Activated CD4-positive, alpha-beta T cell treated with anti-CD3 and anti-CD28 coated beads for 36 hours (primary cell): Measurements from ENCODE around the gene MYBPH. TPM values are rescaled to one million over a fixed set of nuclear protein-coding genes. Genes with fewer than 3 reads are reported as not detected.
A peak's percentile ranks its signal among the peaks of the same experiment; 100 is the strongest.

Experiments used
- ATAC-seq: fragments of 200-7000 bp; cut with Tn5 transposase; one replicate; pipeline ENCODE4 v1.10.0; 2021; ENCODE audit warnings: mild to moderate bottlenecking, moderate library complexity
- CTCF ChIA-PET: fragments of 350-600 bp; sonication (Branson Sonifier 250); formaldehyde crosslinking; loops from one replicate; lab custom pipeline; 2021; ENCODE audit warnings: antibody characterized with exemption; lab: Charles Lee
- POLR2A ChIA-PET: fragments of 350-600 bp; sonication (Branson Sonifier 250); formaldehyde crosslinking; loops from one replicate; lab custom pipeline; 2021; ENCODE audit warnings: antibody characterized with exemption, inconsistent platforms; lab: Charles Lee
- DNase-seq: peaks from one replicate; pipeline ENCODE4 v3.0.0-alpha.2; 2020
- H3K27ac Mint-ChIP-seq: one replicate; pipeline ENCODE4 v1.8.0; 2021; ENCODE audit warnings: mixed read lengths
- H3K27me3 Mint-ChIP-seq: one replicate; pipeline ENCODE4 v1.8.0; 2021; ENCODE audit warnings: mixed read lengths
- H3K36me3 Mint-ChIP-seq: one replicate; pipeline ENCODE4 v1.8.0; 2021; ENCODE audit warnings: low read depth, mixed read lengths
- H3K4me1 Mint-ChIP-seq: one replicate; pipeline ENCODE4 v1.8.0; 2021; ENCODE audit warnings: mixed read lengths
- H3K4me3 Mint-ChIP-seq: one replicate; pipeline ENCODE4 v1.8.0; 2021; ENCODE audit warnings: mild to moderate bottlenecking, moderate library complexity, mixed read lengths
- H3K9me3 Mint-ChIP-seq: one replicate; pipeline ENCODE4 v1.8.0; 2021; ENCODE audit warnings: low read depth, mixed read lengths
- intact Hi-C, 2 experiments: fragments of 100-400 bp; cut with DNase I in 1 of 2; cut with micrococcal nuclease in 1 of 2; formaldehyde crosslinking; loops; one replicate each; pipeline versions ENCODE4 v1.14.2 to v1.15.1; 2022 to 2024; cut with DNase I, micrococcal nuclease
- total RNA-seq, 2 experiments: library from RNA; stranded (reverse); gene quantifications; one replicate each; pipeline ENCODE4 v1.2.3, GENCODE V29; 2021

The MYBPH gene
- total RNA-seq, 2 experiments from 2014 or later, result not detected

DNA sequence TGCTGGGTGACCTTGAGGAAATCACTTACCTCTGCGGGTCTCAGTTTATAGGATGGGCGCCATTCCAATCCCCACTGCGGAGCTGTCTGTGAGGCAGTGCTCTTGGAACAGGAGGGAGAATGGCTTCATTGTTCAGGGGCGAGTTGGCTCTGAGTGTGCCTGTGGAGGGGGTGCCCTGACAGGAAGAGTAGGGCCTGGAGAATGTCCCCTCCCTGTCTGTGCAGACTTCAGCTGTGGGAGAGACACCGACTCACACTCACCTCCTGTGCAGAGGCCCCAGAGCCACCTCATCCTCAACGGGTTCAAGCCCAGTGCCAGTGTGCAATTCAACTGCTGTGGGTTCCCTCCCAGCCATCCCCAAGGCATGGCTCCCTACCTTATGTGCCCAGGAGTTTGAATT lies 31.0 kb downstream of the MYBPH start:
- no peaks in the 10 kb centered on the region for H3K27me3 Mint-ChIP-seq
- ATAC-seq (no peak), DNase-seq (no peak)
- H3K9me3 Mint-ChIP-seq, result peaks cover 2% of the 10 kb centered on the region
- no peaks in the 10 kb centered on the region for H3K36me3 Mint-ChIP-seq
- CTCF ChIA-PET, result no interaction called here
- no peak overlapping the region for H3K27ac Mint-ChIP-seq
- POLR2A ChIA-PET, result no interaction called here
- no peaks in the 10 kb centered on the region for H3K4me1 Mint-ChIP-seq
- intact Hi-C loops, result no loop called here
- no peak overlapping the region for H3K4me3 Mint-ChIP-seq

DNA sequence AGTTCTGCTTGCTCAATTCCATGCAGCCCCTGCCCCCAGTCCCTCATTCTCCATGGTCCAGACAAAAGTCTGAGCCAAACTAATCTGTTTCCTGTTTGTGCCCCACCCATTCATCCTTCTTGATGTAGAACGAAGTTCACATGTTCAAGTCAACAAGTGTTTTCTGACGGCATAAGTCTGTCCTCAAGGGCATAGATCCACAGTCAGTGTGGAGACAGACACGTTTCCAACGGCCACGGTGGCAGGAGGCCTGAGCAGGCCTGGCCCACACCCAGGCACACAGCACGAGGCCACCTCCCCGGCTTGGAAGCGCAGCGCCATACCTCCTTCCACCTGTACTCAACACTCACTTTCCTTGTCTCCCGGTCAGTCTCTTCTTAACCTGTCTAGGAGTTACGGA lies 32.0 kb downstream of the MYBPH start:
- intact Hi-C loops, result no loop called here
- H3K4me3 Mint-ChIP-seq, result no peak overlapping the region
- ATAC-seq, result no peak
- H3K36me3 Mint-ChIP-seq, result no peaks in the 10 kb centered on the region
- no peak overlapping the region for H3K27ac Mint-ChIP-seq
- H3K4me1 Mint-ChIP-seq, result no peaks in the 10 kb centered on the region
- DNase-seq, result no peak
- peaks cover 2% of the 10 kb centered on the region for H3K9me3 Mint-ChIP-seq
- H3K27me3 Mint-ChIP-seq, result no peaks in the 10 kb centered on the region
- ChIA-PET CTCF (no interaction called here), POLR2A (no interaction called here)

DNA sequence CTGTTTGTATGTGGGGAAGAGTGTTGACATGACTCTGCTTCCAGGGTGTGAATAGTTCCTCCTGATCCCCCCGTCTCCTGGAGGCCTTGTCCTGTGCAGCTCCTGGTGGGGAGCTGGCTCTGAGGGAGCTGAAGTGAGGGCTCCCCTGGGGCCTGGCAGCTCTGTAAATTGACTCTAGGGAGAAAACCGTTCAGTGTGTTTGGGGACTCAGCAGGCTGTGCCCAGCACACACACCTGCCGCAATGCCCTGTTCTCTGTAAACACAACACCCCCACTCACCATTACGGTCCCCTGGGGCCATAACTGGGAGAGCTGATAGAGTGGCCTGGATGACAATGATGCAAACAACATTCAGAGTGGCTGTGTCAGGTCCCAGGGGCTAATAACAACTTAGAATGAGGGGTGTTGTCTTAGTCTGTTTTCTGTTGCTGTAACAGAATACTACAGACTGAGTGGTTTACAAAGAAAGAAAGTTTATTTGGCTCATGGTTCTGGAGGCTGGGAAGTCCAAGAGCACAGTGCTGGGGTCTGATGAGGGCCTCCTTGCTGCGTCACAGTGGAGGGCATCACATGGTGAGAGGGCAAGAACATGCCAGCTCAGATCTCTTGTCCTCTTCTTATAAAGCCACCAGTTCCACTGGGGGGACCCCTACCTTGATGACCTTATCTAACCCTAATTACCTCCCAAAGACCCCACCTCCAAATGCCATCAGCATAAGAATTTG lies 32.8 kb downstream of the MYBPH start:
- peaks cover 2% of the 10 kb centered on the region for H3K9me3 Mint-ChIP-seq
- no peaks in the 10 kb centered on the region for H3K27me3 Mint-ChIP-seq
- ChIA-PET POLR2A (no interaction called here), CTCF (no interaction called here)
- no peak overlapping the region for H3K27ac Mint-ChIP-seq
- DNase-seq (no peak), ATAC-seq (no peak)
- H3K36me3 Mint-ChIP-seq, result no peaks in the 10 kb centered on the region
- intact Hi-C loops, result no loop called here
- H3K4me1 Mint-ChIP-seq, result no peaks in the 10 kb centered on the region
- H3K4me3 Mint-ChIP-seq, result no peak overlapping the region

DNA sequence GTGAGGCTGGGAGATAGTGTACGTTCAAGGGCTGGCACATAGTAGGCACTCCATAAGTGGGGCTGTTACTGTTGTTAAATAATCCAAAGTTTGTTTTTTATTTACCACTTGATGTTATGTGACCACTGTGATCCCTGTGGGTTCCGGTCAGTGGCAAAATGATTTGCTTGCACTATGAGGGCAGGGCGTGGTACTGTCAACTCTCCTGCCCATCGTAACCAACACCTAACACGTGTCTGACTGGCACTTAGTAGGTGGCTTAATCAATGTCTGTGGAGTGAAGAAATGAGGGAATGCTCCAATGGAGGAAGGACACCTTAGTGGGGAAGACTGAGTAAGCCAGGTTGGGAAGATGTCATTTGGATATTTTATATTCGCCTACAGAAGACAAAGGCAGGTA lies 33.5 kb downstream of the MYBPH start:
- POLR2A ChIA-PET, result no interaction called here
- H3K4me1 Mint-ChIP-seq, result no peaks in the 10 kb centered on the region

DNA sequence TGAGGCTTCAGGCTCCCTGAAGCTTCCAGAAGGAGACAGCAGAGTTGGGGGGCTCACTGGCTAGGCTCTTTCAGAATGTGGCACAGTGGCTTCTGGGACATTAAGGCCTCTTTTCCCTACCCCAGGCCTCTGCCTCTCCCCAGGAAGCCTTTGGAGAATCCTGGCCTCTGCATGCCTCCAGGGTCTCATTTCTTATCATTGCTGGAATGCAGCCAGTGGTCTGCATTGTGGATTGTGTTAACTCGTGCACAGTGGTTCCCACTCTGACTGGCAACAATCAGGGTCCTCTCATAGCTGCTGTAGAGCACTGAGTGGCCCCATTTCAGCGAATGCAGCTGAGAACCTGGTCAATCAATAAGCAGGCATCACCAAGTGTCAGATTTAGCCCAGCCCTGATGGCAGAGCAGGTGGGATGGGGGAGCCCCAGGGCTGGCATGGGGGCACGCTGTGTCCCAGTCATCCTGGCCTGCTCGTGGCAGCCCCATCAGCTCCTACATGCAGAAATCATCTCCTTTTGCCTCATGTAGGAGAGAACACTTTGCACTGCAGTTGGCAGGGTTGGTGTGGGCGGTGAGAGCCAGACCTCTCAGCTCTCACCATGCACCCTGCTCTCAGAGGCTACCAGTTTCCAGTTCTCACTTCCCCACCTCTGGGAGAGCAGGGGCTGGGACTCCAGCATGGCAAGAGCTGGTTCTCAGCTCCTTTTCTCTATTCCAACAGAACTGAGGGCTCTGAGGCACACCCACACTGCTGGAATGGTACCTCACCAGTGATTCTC lies 34.7 kb downstream of the MYBPH start:
- Mint-ChIP-seq H3K27me3 (peaks cover 5% of the 10 kb centered on the region), H3K36me3 (no peaks in the 10 kb centered on the region), H3K4me3 (no peak overlapping the region), H3K4me1 (peaks cover 3% of the 10 kb centered on the region), H3K27ac (no peak overlapping the region), H3K9me3 (peaks cover 2% of the 10 kb centered on the region)
- DNase-seq, result no peak
- CTCF ChIA-PET, result interaction anchor here (0.6 to 0.7 kb wide), 2 partner anchors 13 to 82 kb away, joined by 3 to 4 read pairs; no protein-coding TSS in a partner anchor
- intact Hi-C loops, result no loop called here
- POLR2A ChIA-PET, result no interaction called here
- ATAC-seq, result no peak

More for the DNA sequence above, 33.5 kb downstream of the MYBPH start:
- DNase-seq (no peak), ATAC-seq (no peak)
- peaks cover 2% of the 10 kb centered on the region for H3K9me3 Mint-ChIP-seq
- no peak overlapping the region for H3K4me3 Mint-ChIP-seq
- no peak overlapping the region for H3K27ac Mint-ChIP-seq
- H3K27me3 Mint-ChIP-seq, result peaks cover 3% of the 10 kb centered on the region
- CTCF ChIA-PET, result no interaction called here
- H3K36me3 Mint-ChIP-seq, result no peaks in the 10 kb centered on the region
- intact Hi-C loops, result no loop called here

DNA sequence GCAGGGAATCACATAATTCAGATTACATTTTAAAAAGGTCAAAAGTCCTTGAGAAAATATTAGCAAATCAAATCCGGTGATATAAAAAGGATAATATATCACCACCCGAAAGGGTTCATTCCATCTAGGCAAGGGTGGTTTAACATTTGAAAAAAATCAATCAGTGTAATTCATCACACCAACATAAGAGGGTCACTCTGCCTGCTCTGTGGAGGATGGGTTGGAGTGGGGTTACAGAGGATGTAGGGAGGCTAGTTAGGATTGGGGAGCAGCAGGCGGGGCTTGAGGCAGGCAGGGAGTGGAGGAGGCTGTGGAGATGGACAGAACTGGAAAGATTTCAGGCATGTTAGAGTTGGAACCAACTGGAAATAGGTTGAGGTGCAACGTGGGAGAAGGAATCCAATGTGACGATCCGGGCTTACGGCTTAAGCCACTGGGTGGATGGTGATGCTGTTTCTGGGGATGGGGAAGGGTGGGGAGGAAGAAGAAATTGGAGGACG lies 35.6 kb downstream of the MYBPH start:
- ATAC-seq, result no peak
- ChIA-PET CTCF (interaction anchor here (0.5 kb wide), 1 partner anchor 100 kb away, joined by 3 read pairs; no protein-coding TSS in a partner anchor), POLR2A (no interaction called here)
- Mint-ChIP-seq H3K4me1 (peaks cover 5% of the 10 kb centered on the region), H3K36me3 (no peaks in the 10 kb centered on the region), H3K4me3 (no peak overlapping the region), H3K9me3 (peaks cover 2% of the 10 kb centered on the region), H3K27me3 (peaks cover 5% of the 10 kb centered on the region), H3K27ac (no peak overlapping the region)
- intact Hi-C loops, result no loop called here
- no peak for DNase-seq

DNA sequence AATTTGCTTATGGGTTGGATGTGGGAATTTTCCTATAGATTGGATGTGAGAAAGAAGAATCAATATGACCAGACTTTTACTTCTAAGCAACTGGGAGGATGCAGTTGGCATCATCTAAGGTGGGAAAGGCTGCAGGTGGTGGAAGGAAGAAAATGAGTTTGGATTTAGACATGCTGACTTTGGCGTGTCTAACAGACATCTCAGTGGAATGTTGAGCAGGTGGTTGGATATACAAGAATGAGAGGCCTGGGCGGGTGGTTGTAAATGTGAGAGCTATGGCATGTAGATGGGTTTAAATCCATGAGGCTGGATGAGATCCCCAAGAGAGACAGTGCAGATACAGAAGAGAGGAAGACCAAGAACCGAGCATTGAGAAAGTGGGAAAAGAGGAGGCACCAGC lies 37.6 kb downstream of the MYBPH start:
- Mint-ChIP-seq H3K4me3 (no peak overlapping the region), H3K27ac (no peak overlapping the region), H3K27me3 (peaks cover 5% of the 10 kb centered on the region), H3K36me3 (no peaks in the 10 kb centered on the region), H3K9me3 (no peaks in the 10 kb centered on the region), H3K4me1 (peaks cover 5% of the 10 kb centered on the region)
- no peak for ATAC-seq
- CTCF ChIA-PET, result interaction anchor here (1.5 kb wide), 1 partner anchor 11 kb away, joined by 4 read pairs; the partner anchor contains the start of gene ADORA1
- intact Hi-C loops, result no loop called here
- POLR2A ChIA-PET, result no interaction called here
- no peak for DNase-seq

DNA sequence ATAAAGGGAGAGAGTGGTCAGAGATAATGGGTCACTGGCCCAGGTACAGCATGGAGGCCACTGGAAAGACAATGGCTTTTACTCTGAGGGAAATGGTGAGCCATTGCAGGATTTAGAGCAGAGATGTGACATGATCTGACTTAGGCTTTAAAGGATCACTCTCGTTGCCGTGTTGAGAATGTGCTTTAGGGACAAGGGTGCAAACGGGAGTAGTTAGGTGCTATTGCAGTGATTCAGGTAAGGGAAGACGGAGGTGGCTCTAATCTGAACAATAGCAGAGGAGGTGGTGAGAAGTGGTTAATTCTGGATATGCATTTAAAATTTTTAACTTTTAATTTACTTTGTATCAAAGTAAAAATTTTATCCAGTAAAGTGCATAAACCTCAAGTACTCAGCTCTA lies 38.3 kb downstream of the MYBPH start:
- H3K4me1 Mint-ChIP-seq, result peaks cover 5% of the 10 kb centered on the region
- POLR2A ChIA-PET, result no interaction called here
- CTCF ChIA-PET, result interaction anchor here (1.5 kb wide), 1 partner anchor 10 kb away, joined by 4 read pairs; the partner anchor contains the start of gene ADORA1

DNA sequence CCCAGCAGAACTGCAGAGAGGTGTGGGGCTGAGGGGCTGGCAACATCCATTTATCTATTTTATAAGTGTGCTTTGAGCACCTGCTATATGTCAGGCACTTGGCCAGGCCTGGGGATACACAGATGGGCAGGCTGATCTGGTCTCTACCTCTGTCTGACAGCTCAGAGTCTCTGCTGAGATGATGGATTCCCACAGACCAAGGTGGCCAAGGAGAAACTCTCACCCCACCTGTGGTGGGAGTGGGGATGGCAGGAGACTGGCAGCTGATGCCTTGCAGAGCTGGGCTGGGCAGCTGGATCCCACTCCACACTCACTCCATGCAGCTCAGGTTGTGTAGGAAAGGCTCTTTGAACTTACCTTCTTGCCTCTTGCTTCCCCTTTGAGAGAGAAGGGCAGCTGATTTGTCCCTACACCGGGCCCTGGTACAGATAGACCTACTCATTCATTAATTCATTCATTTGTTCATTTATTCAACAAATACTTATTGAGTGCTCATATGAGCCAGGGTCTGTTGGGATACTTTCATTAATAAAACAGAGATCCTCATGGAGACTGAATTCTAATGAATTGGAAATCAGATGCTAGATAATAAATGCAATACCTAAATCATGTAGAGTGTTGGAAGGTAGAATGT lies 39.1 kb downstream of the MYBPH start:
- H3K4me3 Mint-ChIP-seq, result no peak overlapping the region
- peak; percentile 15 for DNase-seq
- ChIA-PET POLR2A (no interaction called here), CTCF (interaction anchor here (0.8 kb wide), 1 partner anchor 52 kb away, joined by 3 read pairs; no protein-coding TSS in a partner anchor)
- H3K9me3 Mint-ChIP-seq, result no peaks in the 10 kb centered on the region
- H3K27me3 Mint-ChIP-seq, result peaks cover 5% of the 10 kb centered on the region
- peaks cover 5% of the 10 kb centered on the region for H3K4me1 Mint-ChIP-seq
- intact Hi-C loops, result no loop called here
- peak; percentile 65 for ATAC-seq
- no peaks in the 10 kb centered on the region for H3K36me3 Mint-ChIP-seq
- no peak overlapping the region for H3K27ac Mint-ChIP-seq

More for the DNA sequence above, 38.3 kb downstream of the MYBPH start:
- H3K27ac Mint-ChIP-seq, result no peak overlapping the region
- H3K4me3 Mint-ChIP-seq, result no peak overlapping the region
- no peaks in the 10 kb centered on the region for H3K9me3 Mint-ChIP-seq
- H3K27me3 Mint-ChIP-seq, result peaks cover 5% of the 10 kb centered on the region
- no peak for ATAC-seq
- H3K36me3 Mint-ChIP-seq, result no peaks in the 10 kb centered on the region
- intact Hi-C loops, result no loop called here
- DNase-seq, result no peak

DNA sequence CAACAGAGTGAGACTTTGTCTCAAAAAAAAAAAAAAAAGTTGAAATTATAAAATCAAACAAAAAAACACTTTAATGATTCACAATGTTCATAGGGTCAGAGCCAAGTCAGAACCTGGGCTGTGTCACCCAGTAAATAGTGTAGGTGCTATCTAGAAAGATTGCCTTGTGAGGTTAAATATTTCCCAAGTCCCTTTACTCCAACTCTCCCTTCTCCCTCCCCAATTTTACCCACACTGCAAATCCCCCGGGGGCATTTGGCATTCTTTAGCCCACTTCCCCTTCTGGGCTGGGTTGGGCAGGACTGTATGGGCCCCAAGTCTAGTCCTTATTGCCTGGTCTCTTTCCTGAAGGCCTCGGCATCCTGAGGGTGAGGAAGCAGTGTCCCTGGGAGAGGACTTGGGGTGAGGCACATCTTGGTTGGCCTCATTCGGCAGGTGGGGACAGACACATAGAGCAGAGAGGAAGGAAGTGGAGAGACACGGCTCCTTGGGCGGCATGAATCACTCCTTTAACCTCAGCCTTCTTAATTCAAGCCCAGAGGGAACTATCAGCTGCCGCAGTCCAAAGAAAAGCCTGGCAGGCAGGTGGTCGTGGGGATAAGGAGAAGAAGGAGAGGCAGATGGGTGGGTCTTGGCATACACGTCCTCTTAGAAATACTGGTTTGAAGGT lies 39.9 kb downstream of the MYBPH start:
- intact Hi-C loops, result no loop called here
- CTCF ChIA-PET, result interaction anchor here (0.8 kb wide), 1 partner anchor 52 kb away, joined by 3 read pairs; no protein-coding TSS in a partner anchor
- peak; percentile 18 for DNase-seq
- H3K4me3 Mint-ChIP-seq, result no peak overlapping the region
- H3K36me3 Mint-ChIP-seq, result no peaks in the 10 kb centered on the region
- peaks cover 5% of the 10 kb centered on the region for H3K27me3 Mint-ChIP-seq
- no peak overlapping the region for H3K27ac Mint-ChIP-seq
- no peaks in the 10 kb centered on the region for H3K9me3 Mint-ChIP-seq
- ATAC-seq, result peak; percentile 69
- H3K4me1 Mint-ChIP-seq, result peaks cover 5% of the 10 kb centered on the region
- POLR2A ChIA-PET, result no interaction called here
